Left cardiac atrium (tissue), 4 donors: ENCODE data around the gene ADGRL3. TPM values are rescaled to one million over a fixed set of nuclear protein-coding genes. Genes with fewer than 3 reads are reported as not detected.
"Not testable (repeated sequence)": the region's sequence is repeated elsewhere in the genome, so short reads cannot be mapped to it uniquely, and the experiment has no call there.

Experiments
- ATAC-seq, 2 donors: fragments of 200-7000 bp; cut with Tn5 transposase; one replicate each; pipeline ENCODE4 v1.9.1; 2020; ENCODE audit warnings: mild to moderate bottlenecking in 2 of 2, moderate library complexity in 2 of 2
- DNase-seq: peaks from one replicate; pipeline ENCODE4 v3.0.0-alpha.2; 2020
- intact Hi-C, 2 donors: fragments of 100-400 bp; cut with DNase I; formaldehyde crosslinking; loops; one replicate each; pipeline versions ENCODE4 v1.14.1 to v1.15.1; 2022 to 2023
- total RNA-seq, 2 donors: library from RNA; stranded (reverse); fragmentation: NEBNext Ultra II Directional; extraction: Animal tissue kit (Norgen Biotek cat#: 25700); gene quantifications; one replicate each; pipeline ENCODE4 v1.2.1, GENCODE V29; 2021
- donor health status: DM: no; HTN: yes; CAD: no.
- donor health status: DM: no; HTN: yes; CAD: no; lungs with severe emphysema.
- donor health status: DM: yes; HTN: yes; CAD: no.
- donor health status: Dilated cardiomyopathy.

ADGRL3 gene
- total RNA-seq, 2 donors from 2014 or later, result 3.7 to 4.9 TPM

- intact Hi-C loops, result no loop called here
- no peak for DNase-seq
- ATAC-seq, result no peak
These were observed 605.1 kb downstream of the ADGRL3 start for GRCh38 chr4:61805227-61805626.

DNA sequence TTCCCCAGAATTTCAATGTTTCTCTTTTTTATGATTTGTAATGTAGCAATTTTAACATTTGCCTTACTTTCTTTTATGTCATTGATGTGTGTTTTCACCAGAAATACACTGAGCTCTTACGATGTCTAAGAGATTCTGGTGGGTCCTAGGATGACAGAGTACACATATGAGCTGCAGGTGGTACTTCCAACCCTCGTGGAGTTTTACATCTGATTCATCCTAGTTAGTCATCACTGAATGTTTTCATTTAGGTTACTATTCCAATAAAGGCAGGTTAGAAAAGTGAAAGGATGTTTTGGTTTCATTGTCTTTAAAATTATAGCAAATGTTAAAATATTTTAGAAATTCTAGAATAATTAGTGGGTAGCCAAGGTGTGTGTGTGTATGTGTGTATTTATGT lies 605.9 kb downstream of the ADGRL3 start:
- no peak for ATAC-seq
- no peak for DNase-seq
- intact Hi-C loops, result no loop called here

DNA sequence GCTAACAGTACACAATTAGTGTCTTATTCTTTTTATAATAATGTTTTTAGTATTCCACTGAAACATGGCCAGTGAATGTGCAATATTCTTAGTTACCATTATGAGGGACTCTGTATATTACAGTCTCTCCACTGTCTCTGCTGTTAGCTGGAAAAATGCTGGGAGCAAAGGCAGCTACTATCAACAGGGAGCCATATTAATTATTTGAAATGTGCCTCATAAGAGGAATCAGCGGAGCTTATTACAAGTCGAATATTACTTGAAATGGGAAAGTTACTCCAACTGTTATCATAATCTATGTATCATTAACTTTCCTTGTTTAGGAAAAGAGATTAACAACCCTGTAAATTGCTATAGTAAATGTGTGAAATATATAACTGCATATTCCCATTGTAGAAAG lies 612.0 kb downstream of the ADGRL3 start:
- DNase-seq (no peak), ATAC-seq (no peak)
- intact Hi-C loops, result no loop called here

DNA sequence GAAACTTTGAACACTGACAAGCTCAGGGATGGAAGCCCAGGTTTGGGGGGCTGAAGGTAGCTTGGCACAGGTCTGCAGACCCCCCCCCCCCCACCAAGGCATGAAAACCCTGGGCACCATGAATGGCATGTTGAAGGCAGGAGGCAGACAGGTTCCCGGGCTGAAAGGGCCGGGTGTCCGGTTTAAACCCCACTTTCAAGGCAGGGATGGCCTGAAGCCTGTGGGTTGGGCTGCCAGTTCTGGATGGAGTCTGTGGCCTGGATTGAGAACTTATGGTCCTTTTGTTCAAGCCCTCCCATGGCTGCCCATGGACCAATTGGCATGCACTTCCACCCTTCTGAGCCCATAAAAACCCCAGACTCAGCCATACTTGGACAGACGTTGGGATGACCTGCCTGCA lies 616.9 kb downstream of the ADGRL3 start:
- DNase-seq (no peak), ATAC-seq (no peak)
- intact Hi-C loops, result no loop called here

- no peak for ATAC-seq
- intact Hi-C loops, result no loop called here
- no peak for DNase-seq
These were observed 620.0 kb downstream of the ADGRL3 start for GRCh38 chr4:61820136-61820535.

GRCh38 chr4:61824454-61824853 lies 624.3 kb downstream of the ADGRL3 start:
- ATAC-seq (no peak), DNase-seq (no peak)
- intact Hi-C loops, result no loop called here

- ATAC-seq (no peak), DNase-seq (no peak)
- intact Hi-C loops, result no loop called here
These were observed 627.8 kb downstream of the ADGRL3 start for GRCh38 chr4:61827907-61828391.

- ATAC-seq, result no peak
- no peak for DNase-seq
- intact Hi-C loops, result no loop called here
These were observed 628.8 kb downstream of the ADGRL3 start for GRCh38 chr4:61828960-61829359.

DNA sequence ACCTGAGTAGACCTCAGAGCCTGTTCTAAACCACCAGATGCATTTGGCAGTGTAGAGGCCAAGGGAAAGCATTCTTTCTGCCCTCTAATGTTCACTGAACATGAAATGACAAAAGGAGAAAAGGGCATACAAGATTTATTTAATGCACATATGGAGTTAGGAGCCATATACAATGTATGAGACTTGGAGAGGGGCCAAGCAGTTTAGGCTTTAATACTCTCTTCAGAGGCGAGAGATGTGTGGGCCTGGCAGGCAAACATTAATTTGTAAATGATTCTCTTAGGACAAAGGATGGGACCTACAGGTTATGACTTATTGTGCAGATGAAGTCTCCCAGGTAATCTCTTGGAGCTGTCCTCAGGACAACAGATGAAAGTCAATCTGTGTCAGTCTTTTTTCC lies 631.9 kb downstream of the ADGRL3 start:
- ATAC-seq (no peak), DNase-seq (no peak)
- intact Hi-C loops, result no loop called here

DNA sequence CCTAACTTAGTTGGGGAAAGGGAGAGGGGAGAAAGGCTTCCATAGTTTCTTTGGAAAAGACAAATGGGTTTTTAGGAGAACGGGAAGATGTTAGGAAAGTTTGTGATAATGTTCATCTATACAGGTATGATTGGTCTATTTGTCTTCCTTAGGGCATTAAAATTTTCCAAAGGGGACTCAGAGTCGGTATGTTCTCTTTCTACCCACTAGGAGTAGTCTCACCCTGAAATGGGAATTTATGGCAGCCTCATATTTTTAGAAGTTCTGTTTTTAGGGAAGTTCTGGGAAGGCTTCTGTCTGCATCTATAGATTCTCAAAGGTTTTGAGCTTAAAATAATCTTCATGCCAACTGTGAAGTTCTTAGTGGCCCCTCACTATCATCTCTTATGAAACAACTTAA lies 637.3 kb downstream of the ADGRL3 start:
- ATAC-seq (no peak), DNase-seq (no peak)
- intact Hi-C loops, result no loop called here

DNA sequence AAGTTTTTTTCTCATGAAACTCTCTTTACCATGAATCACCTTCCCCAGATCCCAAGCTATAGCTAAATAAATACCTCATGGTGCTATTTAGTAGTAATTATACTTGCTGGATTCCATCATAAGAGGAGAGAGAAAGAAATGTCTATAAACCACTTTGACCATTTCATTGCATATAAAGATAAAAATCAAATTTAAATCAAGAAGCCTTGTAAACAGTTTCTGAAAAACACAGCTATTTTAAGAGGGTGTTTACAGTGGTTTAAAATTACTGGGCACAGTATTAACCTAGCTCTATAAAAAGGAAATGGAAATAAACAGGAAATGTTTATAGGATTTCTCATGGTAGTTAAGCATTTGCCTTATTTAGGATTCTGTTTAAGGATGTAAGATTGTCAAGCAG lies 637.9 kb downstream of the ADGRL3 start:
- ATAC-seq, result no peak
- no peak for DNase-seq
- intact Hi-C loops, result no loop called here

GRCh38 chr4:61841714-61842113 lies 641.6 kb downstream of the ADGRL3 start:
- ATAC-seq, result no peak

DNA sequence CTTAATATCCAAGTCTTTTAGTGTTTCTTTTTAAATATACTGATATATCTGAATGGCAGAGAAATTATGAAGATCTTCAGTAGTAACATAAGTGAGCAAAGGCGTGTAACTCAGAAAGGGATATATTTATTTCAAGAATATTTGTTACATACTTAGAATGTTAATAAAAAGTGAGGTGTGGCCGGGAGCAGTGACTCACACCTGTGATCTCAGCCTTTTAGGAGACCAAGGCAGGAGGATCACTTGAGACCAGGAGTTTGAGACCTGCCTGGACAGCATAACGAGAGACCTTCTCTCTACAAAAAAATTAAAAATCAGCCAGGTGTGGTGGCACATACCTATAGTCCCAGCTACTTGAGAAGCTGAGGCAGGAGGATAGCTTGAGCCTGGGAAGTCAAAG lies 651.0 kb downstream of the ADGRL3 start:
- DNase-seq (no peak), ATAC-seq (no peak)
- intact Hi-C loops, result no loop called here

More at GRCh38 chr4:61841714-61842113, 641.6 kb downstream of the ADGRL3 start:
- no peak for DNase-seq
- intact Hi-C loops, result no loop called here

DNA sequence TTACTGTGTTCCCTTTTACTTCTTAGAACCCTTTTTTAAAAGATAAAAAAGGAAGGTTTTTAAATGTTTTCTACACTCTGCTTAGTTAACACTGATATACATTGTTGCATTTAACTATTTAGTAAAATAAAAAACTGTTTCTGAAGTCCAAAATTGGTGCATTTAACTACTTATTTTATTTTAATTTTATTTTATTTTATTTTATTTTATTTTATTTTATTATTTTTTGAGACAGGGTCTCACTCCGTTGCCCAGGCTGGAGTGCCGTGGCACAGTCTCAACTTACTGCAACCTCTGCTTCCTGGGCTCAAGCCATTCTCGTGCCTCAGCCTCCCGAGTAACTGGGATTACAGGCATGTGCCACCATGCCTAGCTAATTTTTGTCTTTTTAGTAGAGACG lies 652.0 kb downstream of the ADGRL3 start:
- intact Hi-C loops, DNase-seq, ATAC-seq: not testable (repeated sequence)

DNA sequence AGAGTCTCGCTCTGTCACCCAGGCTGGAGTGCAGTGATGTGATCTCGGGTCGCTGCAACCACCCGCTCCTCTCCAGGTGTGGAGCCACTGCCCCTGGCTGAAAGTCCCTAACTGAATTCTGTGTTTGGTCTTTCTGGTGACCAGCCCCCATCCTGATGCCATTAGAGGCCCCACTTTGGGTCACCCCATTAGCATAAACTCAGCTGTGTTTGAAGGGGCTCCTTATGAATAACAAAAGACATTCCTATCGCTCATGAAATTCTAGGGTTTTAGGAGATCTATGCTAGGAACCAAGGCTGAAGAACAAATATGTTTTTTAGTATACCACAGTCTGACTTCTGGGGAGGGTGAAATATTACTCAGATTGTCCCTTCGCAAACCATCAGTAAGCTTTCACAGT lies 652.9 kb downstream of the ADGRL3 start:
- intact Hi-C loops, result no loop called here
- DNase-seq (no peak), ATAC-seq (no peak)

- ATAC-seq (no peak), DNase-seq (no peak)
- intact Hi-C loops, result no loop called here
These were observed 660.2 kb downstream of the ADGRL3 start for GRCh38 chr4:61860376-61860775.

DNA sequence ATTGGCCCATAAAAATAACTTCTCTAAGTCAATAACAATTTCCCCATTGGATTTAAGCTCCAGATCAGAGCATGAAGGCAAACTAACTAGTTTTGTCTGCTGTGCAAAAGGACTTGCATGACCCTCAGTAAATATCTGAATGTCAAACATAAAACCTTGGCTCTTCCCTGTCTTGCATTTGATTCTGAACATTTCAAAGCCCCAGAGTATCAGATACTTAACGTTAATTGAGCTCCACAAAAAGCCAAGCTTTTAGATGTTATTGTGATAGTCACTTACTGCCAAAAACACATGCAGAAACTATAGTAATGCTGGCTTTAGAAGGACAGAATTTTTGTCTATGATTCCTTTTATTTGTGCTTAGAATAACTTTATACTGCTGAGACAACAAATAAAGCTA lies 664.2 kb downstream of the ADGRL3 start:
- no peak for ATAC-seq
- intact Hi-C loops, result no loop called here
- DNase-seq, result no peak

DNA sequence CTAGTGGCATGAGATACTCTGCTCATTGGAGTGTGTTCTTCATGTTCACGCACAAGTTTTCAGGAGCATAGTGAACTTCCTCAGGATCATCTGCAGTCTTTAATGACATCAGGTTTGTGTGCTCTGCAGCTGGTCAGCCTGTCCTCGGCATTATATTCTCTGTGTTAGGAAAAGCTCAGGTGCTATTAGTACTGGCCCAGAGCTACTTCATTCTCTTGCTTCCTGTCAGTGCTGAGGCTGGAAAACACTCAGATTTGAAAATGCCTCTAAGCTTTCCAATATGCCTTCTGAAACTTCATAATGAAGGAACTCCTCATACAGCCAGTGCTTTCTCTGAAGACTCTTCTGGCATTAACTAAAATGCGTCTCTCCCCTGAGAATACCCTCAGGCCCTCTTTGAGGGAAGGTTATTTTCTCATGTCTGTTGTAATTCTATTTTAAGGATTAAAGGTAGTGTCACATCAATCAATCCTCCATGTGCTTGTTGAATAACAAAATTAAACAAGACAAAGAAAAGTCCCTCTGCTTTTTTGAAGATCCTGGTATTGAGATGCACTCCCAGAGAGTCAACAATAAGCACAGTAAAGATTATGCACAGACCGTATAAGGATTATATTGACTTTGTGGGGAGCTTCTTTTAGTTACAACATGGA lies 666.4 kb downstream of the ADGRL3 start:
- DNase-seq, result no peak
- ATAC-seq, result no peak
- intact Hi-C loops, result no loop called here

DNA sequence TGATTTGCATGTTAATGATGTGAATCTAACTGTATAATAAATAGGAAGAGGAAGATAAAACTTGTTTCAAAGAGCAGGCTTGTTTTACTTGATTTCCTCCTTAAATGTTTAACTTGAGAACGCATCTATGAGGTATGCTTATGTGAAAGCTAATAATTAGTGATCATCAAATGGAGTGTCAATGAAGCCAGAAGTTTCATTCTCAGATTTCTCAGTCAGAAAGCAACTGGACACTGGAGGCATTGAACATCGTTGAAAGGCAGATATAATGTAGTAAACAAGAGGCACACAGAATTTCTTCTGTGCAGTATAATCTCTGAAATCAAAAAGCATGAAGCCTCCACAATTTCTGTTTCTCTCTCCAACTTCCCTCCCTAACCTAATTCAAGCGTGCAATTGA lies 672.9 kb downstream of the ADGRL3 start:
- ATAC-seq (no peak), DNase-seq (no peak)
- intact Hi-C loops, result no loop called here

DNA sequence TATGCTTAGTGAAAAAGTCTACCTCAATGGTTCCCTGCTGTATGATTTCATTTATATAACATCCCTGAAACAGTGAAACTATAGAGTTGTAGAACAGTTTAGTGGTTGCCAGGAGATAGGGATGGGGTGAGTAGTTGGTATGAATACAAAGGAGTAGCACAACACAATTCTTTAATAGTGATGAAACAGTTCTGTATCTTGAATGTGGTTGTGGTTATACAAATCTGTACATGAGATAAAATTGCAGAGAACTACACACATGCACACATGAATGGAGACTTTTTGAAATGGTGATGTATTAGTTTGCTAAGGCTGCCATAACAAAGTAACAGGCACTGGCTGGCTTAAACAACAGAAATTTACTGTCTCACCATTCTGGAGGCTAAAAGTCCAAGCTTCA lies 677.1 kb downstream of the ADGRL3 start:
- ATAC-seq, result no peak
- intact Hi-C loops, result no loop called here
- no peak for DNase-seq

DNA sequence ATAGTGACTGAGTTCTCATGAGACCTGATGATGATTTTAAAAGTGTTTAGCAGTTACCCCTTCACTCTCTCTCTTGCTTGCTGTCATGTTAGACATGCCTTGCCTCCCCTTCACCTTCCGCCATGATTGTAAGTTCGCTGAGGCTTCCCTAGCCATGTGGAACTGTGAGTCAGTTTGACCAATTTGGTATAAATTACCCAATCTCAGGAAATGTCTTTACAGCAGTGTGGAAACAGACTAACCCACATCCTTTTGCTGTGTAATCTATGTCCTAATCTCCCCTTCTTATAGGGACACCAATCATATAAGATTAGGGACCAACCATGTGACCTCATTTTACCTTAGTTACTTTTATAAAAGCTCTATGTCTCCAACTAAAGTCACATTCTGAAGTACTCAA lies 677.8 kb downstream of the ADGRL3 start:
- intact Hi-C loops, result no loop called here

GRCh38 chr4:61882381-61882780 lies 682.3 kb downstream of the ADGRL3 start:
- intact Hi-C loops, result no loop called here
- no peak for DNase-seq
- ATAC-seq, result peak; percentile 73 to 86

More for the DNA sequence above, 677.8 kb downstream of the ADGRL3 start:
- ATAC-seq, result no peak
- no peak for DNase-seq
